ENCODE measurements around the gene GLT1D1. TPM values are rescaled to one million over a fixed set of nuclear protein-coding genes. Genes with fewer than 3 reads are reported as not detected.

Gene GLT1D1
- total and polyA plus RNA-seq, 2 experiments from 2014 or later: 1.4 to 4.4 TPM

DNA sequence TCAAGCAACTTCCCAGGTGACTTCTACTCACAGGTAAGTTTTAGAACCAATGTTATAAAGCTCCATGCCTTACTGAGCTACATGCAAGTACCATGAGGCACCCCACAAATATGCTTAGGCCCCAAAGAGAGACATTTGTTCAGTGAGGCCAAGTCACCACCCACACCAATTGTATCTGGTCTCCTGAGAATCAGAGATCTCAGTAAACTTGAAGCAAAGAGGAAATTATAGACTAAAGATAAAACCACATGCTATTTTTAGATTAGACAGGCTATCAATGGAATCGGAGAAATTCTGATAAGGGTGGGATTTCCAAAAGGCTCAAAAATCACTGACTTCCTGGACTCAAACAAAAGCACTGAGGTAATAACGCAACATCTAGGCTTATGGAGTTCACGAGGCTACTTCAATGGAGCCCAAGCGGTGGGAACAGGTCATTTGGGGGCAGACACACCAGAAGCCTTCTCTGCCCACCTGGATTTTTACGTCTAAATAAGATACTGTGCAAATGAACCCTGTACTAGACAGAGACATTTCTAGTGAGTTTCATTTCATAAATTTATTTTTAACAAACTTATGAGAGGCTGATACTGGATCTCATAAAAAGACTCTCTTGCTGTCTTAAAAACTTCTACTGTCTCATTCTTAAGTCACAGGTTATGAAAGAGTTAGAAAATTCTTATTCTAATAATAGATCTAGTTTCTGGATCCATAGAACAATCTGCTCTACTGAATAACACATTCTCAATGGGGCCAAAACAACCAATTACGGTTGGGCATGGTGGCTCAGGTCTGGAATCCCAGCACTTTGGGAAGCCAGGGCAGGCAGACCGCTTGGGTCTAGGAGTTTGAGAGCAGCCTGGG is 37.3 kb upstream of the GLT1D1 start (continued):
- no peak for TF ChIP-seq ZNF462 (CRISPR knock-in tag; IDR thresholded peaks at IDR 0.05)
- no peak for TF ChIP-seq REST (IDR thresholded peaks at IDR 0.05; ENCODE audit: unreplicated experiment)
- no peak for TF ChIP-seq CREB1 (CRISPR knock-in tag; IDR thresholded peaks at IDR 0.05; ENCODE audit: low read depth)
- TF ChIP-seq JUNB (IDR thresholded peaks at IDR 0.05; ENCODE audit: unreplicated experiment): no peak
- no peak for TF ChIP-seq POLR2AphosphoS5 (IDR thresholded peaks at IDR 0.05; ENCODE audit: low read depth)
- TF ChIP-seq ZNF114 (CRISPR knock-in tag; IDR thresholded peaks at IDR 0.05): no peak
- TF ChIP-seq, protein P1, sequence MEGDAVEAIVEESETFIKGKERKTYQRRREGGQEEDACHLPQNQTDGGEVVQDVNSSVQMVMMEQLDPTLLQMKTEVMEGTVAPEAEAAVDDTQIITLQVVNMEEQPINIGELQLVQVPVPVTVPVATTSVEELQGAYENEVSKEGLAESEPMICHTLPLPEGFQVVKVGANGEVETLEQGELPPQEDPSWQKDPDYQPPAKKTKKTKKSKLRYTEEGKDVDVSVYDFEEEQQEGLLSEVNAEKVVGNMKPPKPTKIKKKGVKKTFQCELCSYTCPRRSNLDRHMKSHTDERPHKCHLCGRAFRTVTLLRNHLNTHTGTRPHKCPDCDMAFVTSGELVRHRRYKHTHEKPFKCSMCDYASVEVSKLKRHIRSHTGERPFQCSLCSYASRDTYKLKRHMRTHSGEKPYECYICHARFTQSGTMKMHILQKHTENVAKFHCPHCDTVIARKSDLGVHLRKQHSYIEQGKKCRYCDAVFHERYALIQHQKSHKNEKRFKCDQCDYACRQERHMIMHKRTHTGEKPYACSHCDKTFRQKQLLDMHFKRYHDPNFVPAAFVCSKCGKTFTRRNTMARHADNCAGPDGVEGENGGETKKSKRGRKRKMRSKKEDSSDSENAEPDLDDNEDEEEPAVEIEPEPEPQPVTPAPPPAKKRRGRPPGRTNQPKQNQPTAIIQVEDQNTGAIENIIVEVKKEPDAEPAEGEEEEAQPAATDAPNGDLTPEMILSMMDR (conservative IDR thresholded peaks at IDR 0.05; ENCODE audit: low read depth in 2 of 2): no peak
